Smooth muscle cell (in vitro differentiated cells): Measurements from ENCODE around the gene APOF. TPM values are rescaled to one million over a fixed set of nuclear protein-coding genes. Genes with fewer than 3 reads are reported as not detected.

Experiments used
- DNase-seq: peaks from one replicate; lab custom pipeline; 2025; ENCODE audit not compliant: unreplicated experiment; lab: John Stamatoyannopoulos, UW
- H2AFZ ChIP-seq: fragments of 200-600 bp; sonication (generic); 2 replicates; pipeline ENCODE4 v1.6.0; 2016; ENCODE audit warnings: antibody characterized with exemption, low read depth, mild to moderate bottlenecking
- H3F3A ChIP-seq: fragments of 200-600 bp; sonication (generic); 2 replicates; pipeline ENCODE4 v1.6.0; 2017; ENCODE audit warnings: antibody characterized with exemption, low read depth
- H3K27ac ChIP-seq: fragments of 200-600 bp; sonication (generic); 2 replicates; pipeline ENCODE4 v1.5.1; 2016; ENCODE audit warnings: low read depth, mild to moderate bottlenecking
- H3K27me3 ChIP-seq: fragments of 200-600 bp; sonication (generic); 2 replicates; pipeline ENCODE4 v1.6.1; 2016; ENCODE audit warnings: low read depth, mild to moderate bottlenecking
- H3K36me3 ChIP-seq: fragments of 200-600 bp; sonication (generic); 2 replicates; pipeline ENCODE4 v1.5.1; 2016; ENCODE audit warnings: low read depth
- H3K4me1 ChIP-seq: fragments of 200-600 bp; sonication (generic); 2 replicates; pipeline ENCODE4 v1.5.1; 2016; ENCODE audit warnings: low read depth
- H3K4me2 ChIP-seq: fragments of 200-600 bp; sonication (generic); 2 replicates; pipeline ENCODE4 v1.6.0; 2016; ENCODE audit warnings: mild to moderate bottlenecking
- H3K4me3 ChIP-seq: fragments of 200-600 bp; sonication (generic); 2 replicates; pipeline ENCODE4 v1.5.1; 2016; ENCODE audit warnings: mild to moderate bottlenecking
- H3K79me2 ChIP-seq: fragments of 200-600 bp; sonication (generic); 2 replicates; pipeline ENCODE4 v1.6.0; 2016; ENCODE audit warnings: low read depth, mild to moderate bottlenecking
- H3K9ac ChIP-seq: fragments of 200-600 bp; sonication (generic); 2 replicates; pipeline ENCODE4 v1.6.0; 2016; ENCODE audit warnings: low read depth
- H3K9me3 ChIP-seq: fragments of 200-600 bp; sonication (generic); replicated peaks from 2 replicates; pipeline ENCODE4 v1.5.1; 2016; ENCODE audit warnings: low read depth
- H4K20me1 ChIP-seq: fragments of 200-600 bp; sonication (generic); 2 replicates; pipeline ENCODE4 v1.6.0; 2016; ENCODE audit warnings: low read depth
- CTCF ChIP-seq: fragments of 200-600 bp; sonication (generic); IDR thresholded peaks from 2 replicates; pipeline ENCODE4 v1.5.1; 2017; ENCODE audit warnings: borderline replicate concordance, mild to moderate bottlenecking, antibody characterized with exemption; ENCODE audit not compliant: insufficient read depth, poor library complexity, severe bottlenecking
- WGBS: methylation state at CpG from one replicate; pipeline ENCODE4 v1.1.7; 2016; ENCODE audit warnings: low lambda C conversion rate; 5-methylcytosine and 5-hydroxymethylcytosine counted together
- polyA plus RNA-seq: library from polyadenylated mRNA; unstranded; fragments of >200 nt; fragmentation: Nextera tagmentation; extraction: Ambion mirVana; gene quantifications from 2 replicates; pipeline ENCODE4 v1.2.1, GENCODE V29; 2016
- total RNA-seq: library from RNA; depleted of rRNA; stranded (reverse); fragments of >200 nt; gene quantifications from 2 replicates; pipeline ENCODE4 v1.2.3, GENCODE V29; 2014

The APOF gene
- total and polyA plus RNA-seq, 2 experiments from 2014 or later, result not detected

- Histone ChIP-seq H3K9ac (no peak overlapping the region), H3K4me3 (no peak overlapping the region), H4K20me1 (no peaks in the 10 kb centered on the region), H3K36me3 (no peaks in the 10 kb centered on the region), H3K9me3 (no peaks in the 10 kb centered on the region), H3K27me3 (no peaks in the 10 kb centered on the region), H3K4me1 (peaks cover 3% of the 10 kb centered on the region), H3K79me2 (no peaks in the 10 kb centered on the region), H3F3A (no peaks in the 10 kb centered on the region), H3K4me2 (no peak overlapping the region), H2AFZ (peak overlapping the region; percentile 93), H3K27ac (no peak overlapping the region)
- no peak for TF ChIP-seq CTCF
- WGBS, result 47% methylated on average over 7 of the region's 7 CpGs
- DNase-seq, result no peak
Observed at GRCh38 chr12:56387152-56387736, 24.6 kb upstream of the APOF start.

- H3K4me1 ChIP-seq, result peaks cover 3% of the 10 kb centered on the region
- TF ChIP-seq CTCF, result no peak
- H3K4me2 ChIP-seq, result no peak overlapping the region
- no peaks in the 10 kb centered on the region for H3K9me3 ChIP-seq
- H3K79me2 ChIP-seq, result no peaks in the 10 kb centered on the region
- no peaks in the 10 kb centered on the region for H3K27me3 ChIP-seq
- H3K36me3 ChIP-seq, result no peaks in the 10 kb centered on the region
- no peak overlapping the region for H3K27ac ChIP-seq
- H2AFZ ChIP-seq, result no peak overlapping the region
- H4K20me1 ChIP-seq, result no peaks in the 10 kb centered on the region
- no peaks in the 10 kb centered on the region for H3F3A ChIP-seq
- no peak for DNase-seq
- no peak overlapping the region for H3K4me3 ChIP-seq
- WGBS, result 100% methylated on average over 1 of the region's 1 CpG
- no peak overlapping the region for H3K9ac ChIP-seq
Observed at GRCh38 chr12:56385873-56386272, 23.2 kb upstream of the APOF start.

- no peaks in the 10 kb centered on the region for H3K9me3 ChIP-seq
- no peak overlapping the region for H3K9ac ChIP-seq
- no peaks in the 10 kb centered on the region for H3K79me2 ChIP-seq
- no peaks in the 10 kb centered on the region for H4K20me1 ChIP-seq
- peaks cover 3% of the 10 kb centered on the region for H3K4me1 ChIP-seq
- no peak for DNase-seq
- WGBS, result 94% methylated on average over 16 of the region's 16 CpGs
- H3K36me3 ChIP-seq, result no peaks in the 10 kb centered on the region
- no peak overlapping the region for H3K27ac ChIP-seq
- no peaks in the 10 kb centered on the region for H3K27me3 ChIP-seq
- H3K4me3 ChIP-seq, result no peak overlapping the region
- H3K4me2 ChIP-seq, result no peak overlapping the region
- H3F3A ChIP-seq, result no peaks in the 10 kb centered on the region
- no peak for TF ChIP-seq CTCF
- no peak overlapping the region for H2AFZ ChIP-seq
Observed at GRCh38 chr12:56382611-56383010, 20.0 kb upstream of the APOF start.

- no peaks in the 10 kb centered on the region for H3K9me3 ChIP-seq
- H3K4me3 ChIP-seq, result no peak overlapping the region
- peak overlapping the region; percentile 3 for H2AFZ ChIP-seq
- no peak for TF ChIP-seq CTCF
- H4K20me1 ChIP-seq, result no peaks in the 10 kb centered on the region
- no peak overlapping the region for H3K27ac ChIP-seq
- H3K36me3 ChIP-seq, result no peaks in the 10 kb centered on the region
- H3K27me3 ChIP-seq, result no peaks in the 10 kb centered on the region
- H3K79me2 ChIP-seq, result no peaks in the 10 kb centered on the region
- 80% methylated on average over 1 of the region's 1 CpG for WGBS
- DNase-seq, result no peak
- H3K4me2 ChIP-seq, result no peak overlapping the region
- no peaks in the 10 kb centered on the region for H3F3A ChIP-seq
- H3K9ac ChIP-seq, result no peak overlapping the region
- H3K4me1 ChIP-seq, result no peaks in the 10 kb centered on the region
Observed at GRCh38 chr12:56377989-56378316, 15.3 kb upstream of the APOF start.
